ENCODE results near the gene BDNF.

The BDNF gene

DNA sequence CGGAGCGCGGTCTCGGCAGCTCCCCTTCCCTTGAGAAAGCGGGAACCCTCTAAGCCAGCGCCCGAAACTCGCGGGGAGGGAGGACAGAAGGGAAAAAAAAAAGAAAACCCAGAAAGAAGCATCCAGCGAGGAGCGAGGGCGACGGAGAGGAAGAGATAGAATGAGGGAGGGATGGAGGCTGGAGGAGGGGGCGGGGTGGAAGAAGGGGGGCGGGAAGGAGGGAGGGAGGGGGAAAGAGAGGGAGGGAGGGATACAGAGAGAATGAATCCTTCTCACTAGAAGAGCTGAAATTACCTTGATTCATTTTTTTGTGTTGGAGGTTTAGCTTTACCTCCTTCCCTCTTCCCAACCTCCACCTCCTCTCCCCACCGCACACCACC, 19.3 kb upstream of the BDNF start:
- H3K27ac ChIP-seq (ENCODE audit: low read length): no peak overlapping the region
- peak overlapping the region; percentile 90 for H3K9ac ChIP-seq (ENCODE audit: low read length)
- H3K4me3 ChIP-seq (ENCODE audit: low read length): peak overlapping the region; percentile 81
- peaks cover 23% of the 10 kb centered on the region for H3K4me1 ChIP-seq (ENCODE audit: control insufficient read depth, low read depth, low read length)
- no peaks in the 10 kb centered on the region for H3K36me3 ChIP-seq (ENCODE audit: control insufficient read depth, low read depth, low read length)
- peaks cover 49% of the 10 kb centered on the region for H3K27me3 ChIP-seq (ENCODE audit: control insufficient read depth, insufficient read depth, low read length)
- no peaks in the 10 kb centered on the region for H3K9me3 ChIP-seq (ENCODE audit: control insufficient read depth, low read depth, low read length)

DNA sequence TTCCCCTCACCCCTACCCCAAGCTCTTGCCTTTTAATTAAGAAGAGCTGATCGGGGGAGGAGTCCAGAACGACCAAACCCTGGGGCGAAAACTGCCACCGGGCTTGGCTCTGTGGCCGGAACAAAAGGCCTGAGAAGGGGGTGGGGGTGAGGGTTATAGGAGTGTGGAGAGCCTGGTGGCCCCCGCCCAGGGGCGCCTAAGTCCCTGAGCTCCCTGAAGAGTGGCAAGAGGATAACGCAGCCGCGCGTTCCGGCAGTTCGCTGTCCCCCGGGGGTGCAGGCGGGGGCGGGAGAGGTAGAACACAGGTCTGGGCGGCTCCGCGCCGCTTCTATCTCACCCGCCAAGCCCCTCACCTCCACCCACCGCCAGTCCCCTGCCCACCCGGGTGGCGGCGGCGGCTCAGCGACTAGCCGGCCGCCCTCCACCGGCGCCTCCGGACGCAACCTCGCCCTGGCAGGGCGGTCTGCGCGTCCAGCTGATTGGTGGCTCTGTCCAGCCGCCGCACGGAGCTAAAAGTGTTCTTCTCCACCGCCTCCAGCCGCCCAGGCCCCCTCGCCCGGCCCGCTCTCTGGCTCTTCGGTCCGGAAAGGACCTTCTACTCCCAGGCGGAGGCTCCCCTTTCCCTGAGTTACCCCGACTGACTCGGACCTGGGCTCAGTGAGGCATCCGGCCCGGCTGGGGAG, 18.7 kb upstream of the BDNF start:
- H3K4me1 ChIP-seq (ENCODE audit: control insufficient read depth, low read depth, low read length): peaks cover 23% of the 10 kb centered on the region
- H3K36me3 ChIP-seq (ENCODE audit: control insufficient read depth, low read depth, low read length): no peaks in the 10 kb centered on the region
- H3K9ac ChIP-seq (ENCODE audit: low read length): peak overlapping the region; percentile 90
- peak overlapping the region; percentile 88 for H3K27ac ChIP-seq (ENCODE audit: low read length)
- H3K9me3 ChIP-seq (ENCODE audit: control insufficient read depth, low read depth, low read length): no peaks in the 10 kb centered on the region
- H3K27me3 ChIP-seq (ENCODE audit: control insufficient read depth, insufficient read depth, low read length): peaks cover 44% of the 10 kb centered on the region
- peak overlapping the region; percentile 81 for H3K4me3 ChIP-seq (ENCODE audit: low read length)

DNA sequence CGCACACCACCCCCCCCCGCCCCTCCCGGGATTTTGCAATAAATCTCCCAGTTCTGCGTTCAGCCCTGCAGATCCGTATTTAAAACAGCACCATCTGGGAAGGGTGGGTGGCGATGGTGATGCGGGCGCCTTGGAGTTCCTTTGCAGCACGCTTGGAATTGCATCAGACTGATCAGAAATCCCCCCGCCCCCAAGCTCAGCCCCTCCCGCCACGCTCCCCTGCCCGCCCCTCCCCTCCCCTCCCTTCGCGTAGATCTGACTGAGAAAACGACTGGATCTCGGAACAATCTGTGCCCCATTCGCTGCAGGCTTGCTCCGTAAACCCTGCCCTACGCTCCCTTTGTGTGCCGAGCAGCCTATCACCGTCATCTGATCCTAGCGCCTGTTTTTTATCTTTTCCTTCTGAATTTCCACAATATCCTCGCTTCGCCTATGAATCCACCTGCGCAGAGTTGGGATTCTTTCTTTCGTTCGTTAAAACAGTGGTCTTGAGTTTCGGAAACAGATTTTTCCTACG, 18.1 kb upstream of the BDNF start:
- Histone ChIP-seq H3K27ac (ENCODE audit: low read length) (peak overlapping the region; percentile 88), H3K9me3 (ENCODE audit: control insufficient read depth, low read depth, low read length) (no peaks in the 10 kb centered on the region), H3K9ac (ENCODE audit: low read length) (peak overlapping the region; percentile 90), H3K4me3 (ENCODE audit: low read length) (peak overlapping the region; percentile 81), H3K36me3 (ENCODE audit: control insufficient read depth, low read depth, low read length) (no peaks in the 10 kb centered on the region), H3K27me3 (ENCODE audit: control insufficient read depth, insufficient read depth, low read length) (peaks cover 38% of the 10 kb centered on the region), H3K4me1 (ENCODE audit: control insufficient read depth, low read depth, low read length) (peaks cover 23% of the 10 kb centered on the region)

DNA sequence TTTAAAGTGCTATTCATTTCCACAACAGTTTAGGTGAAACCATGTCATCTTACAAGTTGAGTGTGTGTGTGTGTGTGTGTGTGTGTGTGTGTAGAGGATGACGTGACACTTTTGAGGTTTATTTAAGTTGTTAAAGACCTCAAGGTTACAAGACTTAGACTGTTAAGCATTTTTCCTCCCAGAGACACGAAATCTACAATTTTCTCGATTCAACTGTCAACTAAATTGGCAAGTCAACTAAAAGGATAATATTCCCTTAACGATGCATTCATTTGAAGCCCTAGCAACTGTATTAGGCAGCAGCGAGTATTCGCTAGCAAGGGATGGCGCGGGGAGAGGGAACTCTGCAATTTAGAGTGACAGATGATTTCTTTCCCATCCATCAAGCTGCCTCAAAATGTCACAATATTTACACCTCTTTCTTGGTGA, 17.6 kb upstream of the BDNF start:
- Histone ChIP-seq H3K9ac (ENCODE audit: low read length) (peak overlapping the region; percentile 90), H3K27ac (ENCODE audit: low read length) (peak overlapping the region; percentile 48), H3K9me3 (ENCODE audit: control insufficient read depth, low read depth, low read length) (no peaks in the 10 kb centered on the region)

GRCh38 chr11:27717377-27717776, 17.1 kb upstream of the BDNF start:
- Histone ChIP-seq H3K9ac (ENCODE audit: low read length) (peak overlapping the region; percentile 90), H3K4me3 (ENCODE audit: low read length) (peak overlapping the region; percentile 81), H3K27me3 (ENCODE audit: control insufficient read depth, insufficient read depth, low read length) (peaks cover 28% of the 10 kb centered on the region), H3K36me3 (ENCODE audit: control insufficient read depth, low read depth, low read length) (no peaks in the 10 kb centered on the region), H3K9me3 (ENCODE audit: control insufficient read depth, low read depth, low read length) (no peaks in the 10 kb centered on the region), H3K4me1 (ENCODE audit: control insufficient read depth, low read depth, low read length) (peaks cover 23% of the 10 kb centered on the region), H3K27ac (ENCODE audit: low read length) (peak overlapping the region; percentile 48)

More for the DNA sequence above, 17.6 kb upstream of the BDNF start:
- H3K36me3 ChIP-seq (ENCODE audit: control insufficient read depth, low read depth, low read length): no peaks in the 10 kb centered on the region
- H3K4me3 ChIP-seq (ENCODE audit: low read length): peak overlapping the region; percentile 81
- H3K4me1 ChIP-seq (ENCODE audit: control insufficient read depth, low read depth, low read length): peaks cover 23% of the 10 kb centered on the region
- H3K27me3 ChIP-seq (ENCODE audit: control insufficient read depth, insufficient read depth, low read length): peaks cover 32% of the 10 kb centered on the region

DNA sequence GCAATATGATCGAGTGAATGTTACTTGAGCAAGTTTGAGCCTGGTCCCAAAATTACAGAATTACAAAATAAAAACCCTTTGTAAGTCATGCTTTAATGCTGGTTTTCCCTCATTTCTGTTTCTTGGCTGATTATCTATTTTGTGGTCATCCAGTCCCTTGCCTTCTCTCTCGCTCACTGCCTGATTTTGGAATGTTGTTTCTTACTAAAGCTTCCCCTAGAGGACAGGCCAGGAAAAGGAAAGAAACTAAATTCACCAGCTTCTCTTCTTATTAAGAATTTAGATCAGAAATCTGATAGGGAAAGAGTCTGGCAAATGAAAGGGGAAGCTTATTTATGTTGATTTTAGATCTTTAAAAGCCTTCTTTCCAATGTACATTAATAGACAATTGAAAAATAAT, 16.6 kb upstream of the BDNF start:
- H3K27ac ChIP-seq (ENCODE audit: low read length): no peak overlapping the region
- H3K4me3 ChIP-seq (ENCODE audit: low read length): no peak overlapping the region
- no peaks in the 10 kb centered on the region for H3K9me3 ChIP-seq (ENCODE audit: control insufficient read depth, low read depth, low read length)

GRCh38 chr11:27716216-27716615, 16.0 kb upstream of the BDNF start:
- Histone ChIP-seq H3K27ac (ENCODE audit: low read length) (no peak overlapping the region), H3K4me3 (ENCODE audit: low read length) (no peak overlapping the region)

More for the DNA sequence above, 16.6 kb upstream of the BDNF start:
- H3K9ac ChIP-seq (ENCODE audit: low read length): no peak overlapping the region
- peaks cover 23% of the 10 kb centered on the region for H3K4me1 ChIP-seq (ENCODE audit: control insufficient read depth, low read depth, low read length)
- H3K36me3 ChIP-seq (ENCODE audit: control insufficient read depth, low read depth, low read length): no peaks in the 10 kb centered on the region
- H3K27me3 ChIP-seq (ENCODE audit: control insufficient read depth, insufficient read depth, low read length): peaks cover 22% of the 10 kb centered on the region

DNA sequence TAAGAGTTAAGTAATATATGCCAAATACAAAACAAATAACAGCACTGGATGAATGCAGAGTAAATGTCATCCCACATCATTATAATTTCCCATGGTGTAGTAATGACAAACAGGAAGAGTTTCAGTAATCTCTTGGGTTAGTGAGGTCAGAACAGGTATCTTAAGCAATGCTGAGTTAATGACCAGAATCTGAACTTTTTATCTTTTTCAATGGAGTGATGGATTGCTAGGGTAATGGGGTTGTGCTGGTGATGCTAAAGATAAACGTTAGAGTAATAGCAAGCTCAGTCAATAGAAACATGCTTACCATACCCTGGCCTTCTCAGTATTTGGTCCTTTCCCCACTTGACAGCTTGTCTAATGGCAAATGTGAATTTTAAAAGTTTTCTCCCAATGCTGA, 11.5 kb upstream of the BDNF start:
- H3K36me3 ChIP-seq (ENCODE audit: control insufficient read depth, low read depth, low read length): no peaks in the 10 kb centered on the region

More at GRCh38 chr11:27716216-27716615, 16.0 kb upstream of the BDNF start:
- no peaks in the 10 kb centered on the region for H3K9me3 ChIP-seq (ENCODE audit: control insufficient read depth, low read depth, low read length)
- H3K4me1 ChIP-seq (ENCODE audit: control insufficient read depth, low read depth, low read length): peaks cover 19% of the 10 kb centered on the region
- H3K27me3 ChIP-seq (ENCODE audit: control insufficient read depth, insufficient read depth, low read length): peaks cover 16% of the 10 kb centered on the region
- H3K36me3 ChIP-seq (ENCODE audit: control insufficient read depth, low read depth, low read length): no peaks in the 10 kb centered on the region
- H3K9ac ChIP-seq (ENCODE audit: low read length): no peak overlapping the region

DNA sequence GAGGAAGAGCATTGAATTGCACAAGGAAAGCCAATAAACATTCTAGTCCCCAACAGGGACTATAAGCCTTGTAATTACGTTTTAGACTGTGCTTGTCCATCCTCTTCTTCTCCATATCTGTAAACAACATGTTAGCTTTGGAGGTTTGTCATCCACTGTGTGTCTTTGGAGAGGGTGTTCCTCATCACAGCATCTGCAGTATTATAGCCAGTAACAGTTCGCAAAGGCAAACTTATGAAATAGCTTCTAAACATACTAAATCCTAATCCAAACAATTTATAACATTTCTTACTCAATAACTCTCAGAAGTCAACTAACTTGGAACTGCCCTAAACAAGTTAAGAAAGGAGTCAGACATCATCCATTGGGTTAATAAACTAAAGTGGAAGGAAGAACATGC, 10.3 kb upstream of the BDNF start:
- H3K9ac ChIP-seq (ENCODE audit: low read length): no peak overlapping the region
- H3K9me3 ChIP-seq (ENCODE audit: control insufficient read depth, low read depth, low read length): no peaks in the 10 kb centered on the region
- no peaks in the 10 kb centered on the region for H3K36me3 ChIP-seq (ENCODE audit: control insufficient read depth, low read depth, low read length)
- H3K27me3 ChIP-seq (ENCODE audit: control insufficient read depth, insufficient read depth, low read length): no peaks in the 10 kb centered on the region
- no peak overlapping the region for H3K4me3 ChIP-seq (ENCODE audit: low read length)
- H3K27ac ChIP-seq (ENCODE audit: low read length): no peak overlapping the region
- no peaks in the 10 kb centered on the region for H3K4me1 ChIP-seq (ENCODE audit: control insufficient read depth, low read depth, low read length)

More for the DNA sequence above, 11.5 kb upstream of the BDNF start:
- H3K4me3 ChIP-seq (ENCODE audit: low read length): no peak overlapping the region
- H3K9me3 ChIP-seq (ENCODE audit: control insufficient read depth, low read depth, low read length): no peaks in the 10 kb centered on the region
- H3K4me1 ChIP-seq (ENCODE audit: control insufficient read depth, low read depth, low read length): peaks cover 2% of the 10 kb centered on the region
- no peaks in the 10 kb centered on the region for H3K27me3 ChIP-seq (ENCODE audit: control insufficient read depth, insufficient read depth, low read length)
- H3K27ac ChIP-seq (ENCODE audit: low read length): no peak overlapping the region
- H3K9ac ChIP-seq (ENCODE audit: low read length): no peak overlapping the region

DNA sequence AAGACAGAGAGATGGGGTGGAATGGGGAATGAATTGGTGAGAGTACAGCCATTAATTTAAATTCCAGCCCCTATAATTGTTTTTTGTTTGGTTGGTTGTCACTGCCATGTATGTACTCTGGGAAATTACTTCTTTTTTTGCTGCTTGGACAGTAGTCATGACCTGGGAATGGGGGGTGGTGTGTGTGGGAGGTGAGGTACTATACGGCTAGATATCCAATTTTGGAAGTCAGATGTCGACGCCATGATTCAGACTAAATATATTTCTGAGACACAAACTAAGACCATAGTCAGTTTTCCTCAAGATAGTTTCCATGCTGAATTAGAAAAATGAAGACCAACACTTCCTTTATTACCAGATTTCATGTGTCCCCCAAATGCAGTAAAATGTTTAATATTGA, 7.4 kb upstream of the BDNF start:
- Histone ChIP-seq H3K4me1 (ENCODE audit: control insufficient read depth, low read depth, low read length) (no peaks in the 10 kb centered on the region), H3K27me3 (ENCODE audit: control insufficient read depth, insufficient read depth, low read length) (peaks cover 14% of the 10 kb centered on the region), H3K4me3 (ENCODE audit: low read length) (no peak overlapping the region), H3K9me3 (ENCODE audit: control insufficient read depth, low read depth, low read length) (no peaks in the 10 kb centered on the region), H3K9ac (ENCODE audit: low read length) (no peak overlapping the region), H3K36me3 (ENCODE audit: control insufficient read depth, low read depth, low read length) (no peaks in the 10 kb centered on the region), H3K27ac (ENCODE audit: low read length) (no peak overlapping the region)

GRCh38 chr11:27705873-27706820, 5.9 kb upstream of the BDNF start:
- Histone ChIP-seq H3K36me3 (ENCODE audit: control insufficient read depth, low read depth, low read length) (no peaks in the 10 kb centered on the region), H3K4me1 (ENCODE audit: control insufficient read depth, low read depth, low read length) (peaks cover 6% of the 10 kb centered on the region), H3K4me3 (ENCODE audit: low read length) (no peak overlapping the region), H3K9me3 (ENCODE audit: control insufficient read depth, low read depth, low read length) (no peaks in the 10 kb centered on the region), H3K27me3 (ENCODE audit: control insufficient read depth, insufficient read depth, low read length) (peaks cover 30% of the 10 kb centered on the region), H3K27ac (ENCODE audit: low read length) (no peak overlapping the region), H3K9ac (ENCODE audit: low read length) (no peak overlapping the region)
